ENCODE data around the gene XIRP1. TPM values are rescaled to one million over a fixed set of nuclear protein-coding genes. Genes with fewer than 3 reads are reported as not detected.

Gene XIRP1
- total and polyA plus RNA-seq, 2 experiments from 2014 or later: 136 to 315 TPM

DNA sequence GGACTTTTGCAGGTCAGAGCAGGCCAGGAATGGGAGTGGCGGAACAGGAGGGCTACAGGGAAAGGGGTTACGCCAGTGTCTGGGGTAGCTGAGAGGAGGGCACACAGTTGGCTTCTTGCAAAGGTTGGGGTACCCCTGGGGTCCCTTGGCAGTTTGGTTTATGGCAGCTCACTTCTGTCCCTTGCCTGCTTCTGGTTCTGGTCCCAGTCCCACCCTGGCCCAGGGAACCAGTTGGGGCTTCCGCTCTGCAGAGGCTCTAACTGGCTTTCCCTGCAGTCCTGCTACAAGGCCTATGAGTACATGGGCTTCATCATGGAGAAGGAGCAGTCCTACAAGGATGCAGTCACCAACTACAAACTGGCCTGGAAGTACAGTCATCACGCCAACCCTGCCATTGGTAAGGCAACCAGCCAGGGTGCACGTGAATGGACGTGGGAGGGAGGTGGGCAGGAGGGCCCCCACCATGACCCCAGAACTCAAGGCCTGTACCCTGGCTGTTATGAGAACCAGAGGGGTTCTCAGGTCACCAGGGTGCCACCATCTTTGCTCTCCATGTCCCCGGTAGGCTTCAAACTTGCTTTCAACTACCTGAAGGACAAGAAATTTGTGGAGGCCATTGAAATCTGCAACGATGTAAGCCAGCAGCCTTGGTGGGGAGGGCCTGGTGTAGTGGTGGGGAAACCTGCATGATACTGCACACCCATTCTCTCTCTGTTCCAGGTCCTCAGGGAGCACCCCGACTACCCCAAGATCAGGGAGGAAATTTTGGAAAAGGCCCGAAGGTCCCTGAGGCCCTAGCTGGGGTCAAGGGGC, 54.2 kb downstream of the XIRP1 start:
- Histone ChIP-seq H3K27ac (no peak overlapping the region), H3K36me3 (peaks cover 13% of the 10 kb centered on the region), H3K27me3 (no peaks in the 10 kb centered on the region), H3K4me1 (ENCODE audit: low read depth) (no peaks in the 10 kb centered on the region), H3K4me3 (no peak overlapping the region), H3K9me3 (ENCODE audit: low read depth) (no peaks in the 10 kb centered on the region)
- TF ChIP-seq, protein P1, sequence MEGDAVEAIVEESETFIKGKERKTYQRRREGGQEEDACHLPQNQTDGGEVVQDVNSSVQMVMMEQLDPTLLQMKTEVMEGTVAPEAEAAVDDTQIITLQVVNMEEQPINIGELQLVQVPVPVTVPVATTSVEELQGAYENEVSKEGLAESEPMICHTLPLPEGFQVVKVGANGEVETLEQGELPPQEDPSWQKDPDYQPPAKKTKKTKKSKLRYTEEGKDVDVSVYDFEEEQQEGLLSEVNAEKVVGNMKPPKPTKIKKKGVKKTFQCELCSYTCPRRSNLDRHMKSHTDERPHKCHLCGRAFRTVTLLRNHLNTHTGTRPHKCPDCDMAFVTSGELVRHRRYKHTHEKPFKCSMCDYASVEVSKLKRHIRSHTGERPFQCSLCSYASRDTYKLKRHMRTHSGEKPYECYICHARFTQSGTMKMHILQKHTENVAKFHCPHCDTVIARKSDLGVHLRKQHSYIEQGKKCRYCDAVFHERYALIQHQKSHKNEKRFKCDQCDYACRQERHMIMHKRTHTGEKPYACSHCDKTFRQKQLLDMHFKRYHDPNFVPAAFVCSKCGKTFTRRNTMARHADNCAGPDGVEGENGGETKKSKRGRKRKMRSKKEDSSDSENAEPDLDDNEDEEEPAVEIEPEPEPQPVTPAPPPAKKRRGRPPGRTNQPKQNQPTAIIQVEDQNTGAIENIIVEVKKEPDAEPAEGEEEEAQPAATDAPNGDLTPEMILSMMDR (IDR thresholded peaks at IDR 0.05; ENCODE audit: low read depth, low read length): no peak
- DNase-seq (ENCODE audit: low read depth in 1 of 2, low spot score in 1 of 2): no peak

DNA sequence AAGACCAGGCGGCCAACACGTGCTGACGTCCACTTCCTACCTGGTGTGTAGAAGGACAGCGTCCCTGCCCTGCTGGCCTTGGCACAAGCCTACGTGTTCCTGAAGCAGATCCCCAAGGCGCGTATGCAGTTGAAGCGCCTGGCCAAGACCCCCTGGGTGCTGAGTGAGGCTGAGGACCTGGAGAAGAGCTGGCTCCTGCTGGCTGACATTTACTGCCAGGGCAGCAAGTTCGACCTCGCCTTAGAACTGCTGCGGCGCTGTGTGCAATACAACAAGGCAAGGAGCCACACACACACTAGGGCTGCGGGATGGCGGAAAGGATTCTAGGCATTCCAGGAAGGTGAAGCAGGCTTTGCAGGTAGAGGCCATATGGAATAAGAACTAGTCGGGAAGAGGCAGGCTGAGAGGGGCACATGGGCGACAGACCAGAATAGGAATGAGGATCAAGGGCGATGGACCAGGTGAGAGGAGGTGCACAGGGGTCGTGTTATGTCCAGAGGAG, 54.9 kb downstream of the XIRP1 start:
- no peaks in the 10 kb centered on the region for H3K27me3 ChIP-seq
- TF ChIP-seq, protein P1 (IDR thresholded peaks at IDR 0.05; ENCODE audit: low read depth, low read length): no peak
- no peak overlapping the region for H3K4me3 ChIP-seq
- no peak overlapping the region for H3K27ac ChIP-seq
- no peaks in the 10 kb centered on the region for H3K9me3 ChIP-seq (ENCODE audit: low read depth)
- no peaks in the 10 kb centered on the region for H3K4me1 ChIP-seq (ENCODE audit: low read depth)
- DNase-seq (ENCODE audit: low read depth in 1 of 2, low spot score in 1 of 2): no peak
- peaks cover 7% of the 10 kb centered on the region for H3K36me3 ChIP-seq

DNA sequence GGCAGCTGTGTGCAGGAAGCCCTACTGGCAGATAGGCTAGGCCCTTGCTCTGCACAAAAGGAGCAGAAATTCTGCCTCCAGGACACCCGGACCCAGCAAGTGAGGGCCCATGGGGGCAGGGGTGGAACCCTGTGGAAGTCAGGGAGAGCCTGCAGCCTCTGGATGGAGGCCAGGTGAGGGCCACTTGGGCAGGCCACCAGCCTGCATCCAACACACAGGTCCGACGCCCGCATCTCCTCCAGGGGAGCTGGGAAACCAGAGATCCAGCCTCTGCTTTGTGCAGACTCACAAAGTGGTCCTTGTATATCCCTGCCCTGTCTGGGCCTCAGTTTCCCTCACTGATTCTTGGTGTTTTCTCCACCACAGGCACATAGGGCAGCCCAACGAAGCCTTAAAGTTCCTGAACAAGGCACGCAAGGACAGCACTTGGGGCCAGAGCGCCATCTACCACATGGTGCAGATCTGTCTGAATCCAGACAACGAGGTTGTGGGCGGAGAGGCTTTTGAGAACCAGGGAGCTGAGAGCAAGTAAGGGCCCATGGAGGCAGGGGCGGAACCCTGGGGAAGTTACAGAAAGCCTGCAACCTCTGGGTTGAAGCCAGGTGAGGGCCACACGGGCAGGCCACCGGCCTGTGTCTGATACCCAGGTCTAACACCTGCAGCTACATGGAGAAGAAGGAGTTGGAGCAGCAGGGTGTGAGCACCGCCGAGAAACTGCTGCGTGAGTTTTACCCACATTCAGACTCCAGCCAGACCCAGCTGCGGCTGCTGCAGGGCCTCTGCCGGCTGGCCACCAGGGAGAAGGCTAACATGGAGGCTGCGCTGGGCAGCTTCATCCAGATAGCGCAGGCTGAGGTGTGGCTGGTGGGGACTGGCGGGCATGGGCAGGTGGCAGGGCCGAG, 55.6 kb downstream of the XIRP1 start:
- H3K27ac ChIP-seq: no peak overlapping the region
- TF ChIP-seq, protein P1 (IDR thresholded peaks at IDR 0.05; ENCODE audit: low read depth, low read length): no peak
- no peak for DNase-seq (ENCODE audit: low read depth in 1 of 2, low spot score in 1 of 2)
- H3K36me3 ChIP-seq: peaks cover 2% of the 10 kb centered on the region
- no peaks in the 10 kb centered on the region for H3K4me1 ChIP-seq (ENCODE audit: low read depth)
- H3K4me3 ChIP-seq: no peak overlapping the region
- no peaks in the 10 kb centered on the region for H3K9me3 ChIP-seq (ENCODE audit: low read depth)
- H3K27me3 ChIP-seq: no peaks in the 10 kb centered on the region

DNA sequence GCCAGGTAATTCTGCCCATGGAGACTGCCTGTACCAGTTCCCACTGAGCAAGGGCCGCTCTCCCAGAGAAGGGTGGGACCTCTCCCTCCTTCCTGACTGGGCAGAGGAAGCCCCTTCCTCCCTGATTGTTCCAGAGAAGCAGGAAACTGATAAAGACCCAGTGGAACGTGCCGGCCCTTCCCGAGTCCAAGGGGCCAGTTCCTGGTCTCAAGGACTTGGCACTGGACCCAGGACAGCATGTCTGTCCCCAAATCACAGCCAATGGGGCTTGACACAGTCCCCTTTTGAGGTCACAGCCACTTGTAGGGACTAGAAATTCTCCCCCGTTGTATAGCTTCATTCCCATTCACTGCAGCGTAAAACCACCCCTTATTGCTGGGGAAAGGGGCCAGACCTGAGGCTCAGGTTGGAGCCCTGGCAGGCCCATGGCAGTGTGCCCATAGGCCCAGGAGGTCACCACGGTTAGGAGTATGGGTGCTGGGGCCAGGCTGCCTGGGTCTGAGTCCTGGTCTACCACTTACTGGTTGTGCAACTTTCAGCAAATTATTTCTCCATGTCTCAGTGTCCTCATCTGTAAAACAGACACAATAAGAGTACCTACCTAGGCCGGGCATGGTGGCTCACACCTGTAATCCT, 57.1 kb downstream of the XIRP1 start:
- no peak overlapping the region for H3K27ac ChIP-seq
- no peaks in the 10 kb centered on the region for H3K4me1 ChIP-seq (ENCODE audit: low read depth)
- no peak for DNase-seq (ENCODE audit: low read depth in 1 of 2, low spot score in 1 of 2)
- TF ChIP-seq, protein P1 (IDR thresholded peaks at IDR 0.05; ENCODE audit: low read depth, low read length): no peak
- no peaks in the 10 kb centered on the region for H3K36me3 ChIP-seq
- no peaks in the 10 kb centered on the region for H3K27me3 ChIP-seq
- no peak overlapping the region for H3K4me3 ChIP-seq
- no peaks in the 10 kb centered on the region for H3K9me3 ChIP-seq (ENCODE audit: low read depth)

DNA sequence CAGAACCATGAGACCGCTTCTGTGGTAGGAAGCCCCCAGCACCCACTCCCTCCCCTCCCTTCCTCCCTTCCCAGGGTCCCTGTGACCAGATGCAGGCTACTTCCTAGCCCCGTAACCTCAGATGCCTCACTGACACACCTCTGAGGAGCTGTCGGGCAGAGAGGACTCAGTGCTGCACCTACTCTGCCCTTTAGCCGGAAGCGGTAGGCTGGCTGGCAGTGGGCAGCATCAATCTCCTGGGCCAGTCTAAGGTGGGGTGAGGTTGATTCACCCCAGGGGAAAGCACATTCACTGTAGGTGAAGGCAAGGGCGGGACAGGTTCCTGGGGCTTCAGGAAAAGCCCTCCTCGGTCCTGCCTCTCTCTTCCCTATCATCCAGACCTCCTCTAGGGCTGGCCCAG, 58.1 kb downstream of the XIRP1 start:
- Histone ChIP-seq H3K9me3 (ENCODE audit: low read depth) (no peaks in the 10 kb centered on the region), H3K27ac (no peak overlapping the region), H3K4me3 (no peak overlapping the region), H3K27me3 (no peaks in the 10 kb centered on the region), H3K4me1 (ENCODE audit: low read depth) (no peaks in the 10 kb centered on the region), H3K36me3 (no peaks in the 10 kb centered on the region)
- TF ChIP-seq, protein P1 (IDR thresholded peaks at IDR 0.05; ENCODE audit: low read depth, low read length): no peak
- DNase-seq (ENCODE audit: low read depth in 1 of 2, low spot score in 1 of 2): no peak

All from cardiac muscle cell (in vitro differentiated cells and primary cell).